K562 (cell line): ENCODE measurements around the gene SDCCAG8. TPM values are rescaled to one million over a fixed set of nuclear protein-coding genes. Genes with fewer than 3 reads are reported as not detected.

Experiments used
- ATAC-seq: fragments of 200-7000 bp; cut with Tn5 transposase; 3 replicates; pipeline ENCODE4 v1.9.1; 2020; ENCODE audit warnings: moderate library complexity
- BruUV-seq: library from RNA; stranded (reverse); fragments of 400-500 nt; replicated peaks from 2 replicates; lab custom pipeline; 2021; lab: Mats Ljungman, UMichigan
- CTCF ChIA-PET: fragments of 300-600 bp; formaldehyde crosslinking; extraction: SDS; loops from one replicate; lab custom pipeline; 2021; ENCODE audit warnings: low intra/inter-chr PET ratio; lab: Yijun Ruan, JAX
- POLR2A ChIA-PET: fragments of 300-600, 350-650 bp; sonication (Branson Sonifier 250); formaldehyde crosslinking; extraction: SDS; loops from one replicate; lab custom pipeline; 2021; ENCODE audit warnings: antibody characterized with exemption, inconsistent platforms; lab: Yijun Ruan, JAX
- DNase-seq, 4 experiments: peaks; one replicate each; pipeline versions ENCODE4 v3.0.0 to v3.0.0-alpha.2; 2011 to 2018; ENCODE audit warnings: low spot score in 3 of 4, mixed read lengths in 3 of 4; ENCODE audit errors: extremely low read depth in 1 of 4
- FAIRE-seq: peaks from 2 replicates; lab custom pipeline; 2011; peaks lifted over from hg19 to GRCh38; lab: Jason Lieb, UNC
- H2AFZ ChIP-seq: 2 replicates; pipeline ENCODE4 v1.6.0; 2011; ENCODE audit warnings: low read depth, low read length, control low read depth, inconsistent platforms
- H3K27ac ChIP-seq: fragments of 200-600 bp; 3 replicates; pipeline ENCODE4 v1.8.0; 2011; ENCODE audit warnings: low read depth, mild to moderate bottlenecking, control low read depth, inconsistent platforms, low read length, moderate library complexity, mixed read lengths; ENCODE audit errors: extremely low read depth
- H3K27me3 ChIP-seq, 2 experiments: fragments of 300-600 bp in 1 of 2; 2 replicates in 1 of 2; 3 replicates in 1 of 2; pipeline versions ENCODE4 v1.6.0 to v1.8.0; 2011; ENCODE audit warnings: inconsistent platforms in 2 of 2, low read length in 2 of 2, mild to moderate bottlenecking in 1 of 2, mixed read lengths in 1 of 2, moderate library complexity in 1 of 2; ENCODE audit not compliant: control insufficient read depth in 2 of 2, insufficient read depth in 2 of 2
- H3K36me3 ChIP-seq: fragments of 300-600 bp; 3 replicates; pipeline ENCODE4 v1.8.0; 2011; ENCODE audit warnings: mild to moderate bottlenecking, low read length, inconsistent platforms; ENCODE audit not compliant: control insufficient read depth, insufficient read depth
- H3K4me1 ChIP-seq, 2 experiments: fragments of 200-600 bp in 1 of 2; replicated peaks in 1 of 2; 2 replicates in 1 of 2; 3 replicates in 1 of 2; pipeline versions ENCODE4 v1.5.1 to v1.8.0; 2011; ENCODE audit warnings: inconsistent platforms in 2 of 2, low read length in 2 of 2, mild to moderate bottlenecking in 1 of 2, mixed read lengths in 1 of 2, moderate library complexity in 1 of 2; ENCODE audit not compliant: control insufficient read depth in 2 of 2, insufficient read depth in 2 of 2
- H3K4me2 ChIP-seq: 2 replicates; pipeline ENCODE4 v1.6.1; 2011; ENCODE audit warnings: low read length, control low read depth, inconsistent platforms, mixed read lengths; ENCODE audit not compliant: insufficient read depth
- H3K4me3 ChIP-seq: fragments of 200-600 bp; sonication (generic), shearing (Covaris generic); 2 replicates; pipeline ENCODE4 v1.5.1; 2016; ENCODE audit warnings: control low read depth, inconsistent platforms
- H3K79me2 ChIP-seq: fragments of 200-600 bp; 3 replicates; pipeline ENCODE4 v1.8.0; 2011; ENCODE audit warnings: low read length, inconsistent platforms; ENCODE audit not compliant: control insufficient read depth, insufficient read depth
- H3K9ac ChIP-seq, 2 experiments: 2 replicates each; pipeline versions ENCODE4 v1.6.0 to v1.6.1; 2011; ENCODE audit warnings: low read depth in 2 of 2, low read length in 2 of 2, control low read depth in 1 of 2, inconsistent platforms in 1 of 2, mild to moderate bottlenecking in 1 of 2, mixed read lengths in 1 of 2; ENCODE audit not compliant: insufficient read depth in 1 of 2
- H3K9me1 ChIP-seq: one replicate; pipeline ENCODE4 v1.6.0; 2011; ENCODE audit warnings: inconsistent platforms, mild to moderate bottlenecking, low read length, moderate library complexity; ENCODE audit not compliant: control insufficient read depth, insufficient read depth
- H3K9me3 ChIP-seq: replicated peaks from 2 replicates; pipeline ENCODE4 v1.5.1; 2011; ENCODE audit warnings: low read depth, low read length, inconsistent platforms; ENCODE audit not compliant: control insufficient read depth, insufficient read depth
- H4K20me1 ChIP-seq: replicated peaks from 2 replicates; pipeline ENCODE4 v1.6.1; 2011; ENCODE audit warnings: low read length, inconsistent platforms, mixed read lengths; ENCODE audit not compliant: control insufficient read depth, insufficient read depth
- ARID1B ChIP-seq: fragments of 450-650 bp; IDR thresholded peaks from 2 replicates; pipeline ENCODE4 v1.6.1; 2016; ENCODE audit warnings: antibody characterized with exemption, mild to moderate bottlenecking, inconsistent platforms
- BRD9 ChIP-seq: fragments of 450-650 bp; IDR thresholded peaks from 2 replicates; pipeline ENCODE4 v1.6.1; 2018; ENCODE audit warnings: low read depth; ENCODE audit not compliant: partially characterized antibody
- CREB3 ChIP-seq: fragments of 450-650 bp; conservative IDR thresholded peaks from 2 replicates; pipeline ENCODE4 v1.6.1; 2016; ENCODE audit warnings: missing genetic modification characterization, low read depth, mild to moderate bottlenecking, missing compliant biosample characterization, moderate library complexity
- FOXA3 ChIP-seq, 2 experiments: fragments of 450-650 bp in 1 of 2; sonication (generic) in 1 of 2; formaldehyde crosslinking; IDR thresholded peaks in 1 of 2; conservative IDR thresholded peaks in 1 of 2; 2 replicates each; pipeline versions ENCODE4 v1.4.0 to v1.8.0; 2020 to 2022; ENCODE audit warnings: mild to moderate bottlenecking in 2 of 2, missing genetic modification reagents in 1 of 2
- FOXK2 ChIP-seq, 2 experiments: fragments of 450-650 bp; IDR thresholded peaks in 1 of 2; conservative IDR thresholded peaks in 1 of 2; 2 replicates each; pipeline ENCODE4 v1.6.1; 2016; ENCODE audit warnings: low read depth in 2 of 2, mild to moderate bottlenecking in 1 of 2
- FOXP4 ChIP-seq: sonication (generic); formaldehyde crosslinking; IDR thresholded peaks from 2 replicates; pipeline ENCODE4 v1.8.0; 2022; ENCODE audit warnings: mild to moderate bottlenecking, missing genetic modification reagents, borderline replicate concordance
- HDAC3 ChIP-seq: fragments of 450-650 bp; IDR thresholded peaks from 2 replicates; pipeline ENCODE4 v1.6.1; 2018; ENCODE audit warnings: borderline replicate concordance, mild to moderate bottlenecking, moderate library complexity; ENCODE audit not compliant: partially characterized antibody
- HOMEZ ChIP-seq: fragments of 250-450 bp; sonication (Bioruptor Pico); IDR thresholded peaks from 2 replicates; pipeline ENCODE4 v1.4.0; 2020; ENCODE audit warnings: mild to moderate bottlenecking, moderate library complexity
- KDM2B ChIP-seq: fragments of 250-450 bp; sonication (Bioruptor Pico); IDR thresholded peaks from 2 replicates; pipeline ENCODE4 v1.8.0; 2021; ENCODE audit warnings: mild to moderate bottlenecking, moderate library complexity
- NFYB ChIP-seq: IDR thresholded peaks from 2 replicates; pipeline ENCODE4 v1.6.1; 2011; ENCODE audit warnings: mild to moderate bottlenecking, moderate library complexity; ENCODE audit not compliant: insufficient read length; ENCODE audit errors: extremely low read depth
- NRF1 ChIP-seq, 2 experiments: fragments of 450-650 bp; IDR thresholded peaks in 1 of 2; conservative IDR thresholded peaks in 1 of 2; 2 replicates each; pipeline ENCODE4 v1.6.1; 2014; ENCODE audit warnings: mild to moderate bottlenecking in 2 of 2
- PTBP1 ChIP-seq: fragments of 200-400 bp; formaldehyde crosslinking; IDR thresholded peaks from 2 replicates; pipeline ENCODE4 v1.6.1; 2017; ENCODE audit warnings: low read depth, low read length
- STAG1 ChIP-seq: sonication (generic); formaldehyde crosslinking; IDR thresholded peaks from 2 replicates; pipeline ENCODE4 v1.5.0; 2020; ENCODE audit warnings: missing genetic modification reagents, borderline replicate concordance
- STAT5A ChIP-seq: IDR thresholded peaks from 2 replicates; pipeline ENCODE4 v1.6.1; 2012; ENCODE audit warnings: low read length, inconsistent platforms, borderline replicate concordance
- ZBTB12 ChIP-seq: fragments of 250-450 bp; sonication (Bioruptor Pico); IDR thresholded peaks from 2 replicates; pipeline ENCODE4 v1.4.0; 2020
- ZBTB43 ChIP-seq: sonication (generic); formaldehyde crosslinking; IDR thresholded peaks from 2 replicates; pipeline ENCODE4 v1.8.0; 2023; ENCODE audit warnings: mild to moderate bottlenecking, missing genetic modification reagents
- in situ Hi-C: fragments of 300-500 bp; cut with MboI; formaldehyde crosslinking; loops from 4 replicates; pipeline ENCODE4 v1.15.0; 2018; ENCODE audit warnings: inconsistent platforms, mixed read lengths
- intact Hi-C: fragments of 100-400 bp; cut with micrococcal nuclease; formaldehyde crosslinking; loops from 2 replicates; pipeline ENCODE4 v1.14.2; 2022
- polyA plus RNA-seq, 8 experiments: library from polyadenylated mRNA; depleted of rRNA in 4 of 8; stranded (reverse) in 5 of 8; unstranded in 3 of 8; fragments of >200 nt; fragmentation: Nextera tagmentation in 2 of 8; fragmentation: Illumina TruSeq in 1 of 8; extraction: Ambion mirVana in 2 of 8; extraction: Trizol in 1 of 8; gene quantifications; 2 replicates each; pipeline versions ENCODE4 v1.2.1 to v1.2.3, GENCODE V29; 2011 to 2014; ENCODE audit warnings: inconsistent platforms in 1 of 8, missing spikeins in 1 of 8
- total RNA-seq, 7 experiments: library from RNA; depleted of rRNA in 6 of 7; stranded (reverse); fragments of >200 nt in 6 of 7; fragmentation: Illumina TruSeq in 2 of 7; extraction: Trizol in 2 of 7; gene quantifications; 2 replicates each; pipeline versions ENCODE4 v1.2.1 to v1.2.3, GENCODE V29; 2011 to 2021; ENCODE audit warnings: low replicate concordance in 1 of 7

SDCCAG8 gene
- total and polyA plus RNA-seq, 9 of the 15 experiments (the other 6 are each of a cell fraction or from before 2014, with no cell fraction given), result 17.9 to 36.7 (median 25.4) TPM

- intact Hi-C loops, result no loop called here
- Histone ChIP-seq H3K36me3 (no peaks in the 10 kb centered on the region), H3K4me2 (no peak overlapping the region), H4K20me1 (no peaks in the 10 kb centered on the region), H3K9me3 (no peaks in the 10 kb centered on the region), H3K27me3 (no peaks in the 10 kb centered on the region), H3K4me3 (no peak overlapping the region), H3K4me1 (no peaks in the 10 kb centered on the region), H3K79me2 (no peaks in the 10 kb centered on the region), H3K9me1 (no peaks in the 10 kb centered on the region), H3K27ac (no peak overlapping the region), H2AFZ (no peak overlapping the region), H3K9ac (no peak overlapping the region)
- no TSS peak for BruUV-seq
- DNase-seq (no peak), FAIRE-seq (no peak), ATAC-seq (no peak)
- POLR2A ChIA-PET, result interaction anchor here (0.7 to 1.1 kb wide), 2 partner anchors 12 to 17 kb away, joined by 3 to 4 read pairs; no protein-coding TSS in a partner anchor
- in situ Hi-C loops, result no loop called here
- CTCF ChIA-PET, result no interaction called here
- TF ChIP-seq KDM2B (CRISPR knock-in tag) (no peak), HOMEZ (CRISPR knock-in tag) (no peak), NRF1 (conservative IDR thresholded peaks at IDR 0.05 in 1 of 2, IDR thresholded peaks at IDR 0.05 in 1 of 2) (no peak), NFYB (no peak), FOXA3 (CRISPR knock-in tag; conservative IDR thresholded peaks at IDR 0.05 in 1 of 2, IDR thresholded peaks at IDR 0.05 in 1 of 2) (no peak), STAG1 (CRISPR knock-in tag) (no peak), PTBP1 (no peak), STAT5A (no peak), HDAC3 (no peak), BRD9 (no peak), CREB3 (tag) (no peak), ZBTB12 (no peak), ARID1B (no peak), FOXP4 (CRISPR knock-in tag) (no peak), FOXK2 (conservative IDR thresholded peaks at IDR 0.05 in 1 of 2, IDR thresholded peaks at IDR 0.05 in 1 of 2; ENCODE audit: low read depth in 2 of 2) (no peak), ZBTB43 (CRISPR knock-in tag) (no peak)
Measured at GRCh38 chr1:243549108-243549507, 293.3 kb downstream of the SDCCAG8 start.
